ENCODE data around the gene MARCHF6. TPM values are rescaled to one million over a fixed set of nuclear protein-coding genes. Genes with fewer than 3 reads are reported as not detected.
"Not testable (repeated sequence)": the region's sequence is repeated elsewhere in the genome, so short reads cannot be mapped to it uniquely, and the experiment has no call there.

Gene MARCHF6, protein sequence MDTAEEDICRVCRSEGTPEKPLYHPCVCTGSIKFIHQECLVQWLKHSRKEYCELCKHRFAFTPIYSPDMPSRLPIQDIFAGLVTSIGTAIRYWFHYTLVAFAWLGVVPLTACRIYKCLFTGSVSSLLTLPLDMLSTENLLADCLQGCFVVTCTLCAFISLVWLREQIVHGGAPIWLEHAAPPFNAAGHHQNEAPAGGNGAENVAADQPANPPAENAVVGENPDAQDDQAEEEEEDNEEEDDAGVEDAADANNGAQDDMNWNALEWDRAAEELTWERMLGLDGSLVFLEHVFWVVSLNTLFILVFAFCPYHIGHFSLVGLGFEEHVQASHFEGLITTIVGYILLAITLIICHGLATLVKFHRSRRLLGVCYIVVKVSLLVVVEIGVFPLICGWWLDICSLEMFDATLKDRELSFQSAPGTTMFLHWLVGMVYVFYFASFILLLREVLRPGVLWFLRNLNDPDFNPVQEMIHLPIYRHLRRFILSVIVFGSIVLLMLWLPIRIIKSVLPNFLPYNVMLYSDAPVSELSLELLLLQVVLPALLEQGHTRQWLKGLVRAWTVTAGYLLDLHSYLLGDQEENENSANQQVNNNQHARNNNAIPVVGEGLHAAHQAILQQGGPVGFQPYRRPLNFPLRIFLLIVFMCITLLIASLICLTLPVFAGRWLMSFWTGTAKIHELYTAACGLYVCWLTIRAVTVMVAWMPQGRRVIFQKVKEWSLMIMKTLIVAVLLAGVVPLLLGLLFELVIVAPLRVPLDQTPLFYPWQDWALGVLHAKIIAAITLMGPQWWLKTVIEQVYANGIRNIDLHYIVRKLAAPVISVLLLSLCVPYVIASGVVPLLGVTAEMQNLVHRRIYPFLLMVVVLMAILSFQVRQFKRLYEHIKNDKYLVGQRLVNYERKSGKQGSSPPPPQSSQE
- 10 to 100 TPM; 23.3 to 54.5 (median 52.5) TPM for polyA plus RNA-seq

DNA sequence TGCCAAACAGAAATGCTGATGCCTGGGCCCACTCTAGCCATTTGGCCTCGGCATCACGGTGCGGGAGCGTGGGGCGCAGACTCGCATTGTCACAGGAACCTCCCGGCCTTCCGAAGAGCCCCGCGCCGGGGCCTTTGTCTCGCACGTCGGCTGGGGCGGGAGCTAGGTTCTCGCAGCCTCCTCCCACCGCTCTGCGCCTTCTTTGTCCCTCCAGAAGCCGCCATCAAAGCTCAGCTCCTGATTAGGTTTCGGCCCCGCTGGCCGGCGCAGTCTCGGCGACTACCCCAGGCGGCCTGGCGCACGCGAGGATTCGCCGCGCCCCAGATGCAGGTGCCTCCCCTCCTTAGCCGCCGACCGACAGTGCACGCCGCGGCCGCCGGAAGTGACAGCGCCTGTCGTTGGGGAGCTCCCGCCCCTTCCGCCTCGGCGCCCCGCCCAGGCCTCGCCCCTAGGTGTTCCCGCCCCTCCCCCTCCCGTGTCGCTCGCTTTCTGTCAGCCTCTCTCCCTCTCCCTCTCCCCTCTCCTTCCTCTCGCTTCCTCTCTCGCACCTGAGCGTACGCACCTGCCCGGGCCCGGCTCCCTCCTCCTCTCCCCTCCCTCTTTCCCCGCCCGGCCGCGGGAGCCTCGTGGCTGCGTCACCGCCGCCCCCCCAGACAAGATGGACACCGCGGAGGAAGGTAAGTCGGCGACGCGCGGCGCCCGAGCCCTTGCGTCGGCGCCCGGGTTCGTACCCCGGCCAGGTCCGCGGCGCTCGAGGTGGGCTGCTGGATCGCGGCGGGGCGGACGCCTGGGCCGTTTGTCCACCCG, at the start of gene MARCHF6:
MARCHF6 (plus strand) TSS at position 455 of the 807 bp plus-strand sequence; CDS start at position 659, 204 bp downstream.
- no peaks in the 10 kb centered on the region for H3K36me3 Mint-ChIP-seq

DNA sequence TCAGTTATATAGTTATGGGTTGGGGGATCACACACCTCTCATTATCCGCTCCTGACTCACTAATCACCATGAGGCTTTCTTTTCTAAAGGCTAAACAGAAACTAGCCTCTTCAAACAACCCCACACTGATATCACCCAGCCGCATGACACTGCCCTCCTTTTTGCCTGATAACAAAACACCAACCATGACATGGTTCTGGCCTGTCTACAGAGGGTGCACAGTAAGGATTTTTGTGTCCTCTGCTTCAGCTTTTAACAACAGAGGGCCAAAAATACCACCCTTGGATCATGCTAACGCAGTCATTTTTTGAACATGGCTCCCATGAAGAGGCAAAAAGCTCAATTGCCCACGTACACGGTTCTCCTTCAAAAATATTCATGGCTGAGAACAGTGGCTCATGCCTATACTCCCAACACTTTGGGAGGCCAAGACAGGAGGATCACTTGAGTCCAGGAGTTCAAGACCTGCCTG, 49.8 kb upstream of the MARCHF6 start:
- H3K27me3 Mint-ChIP-seq (ENCODE audit: low read depth in 3 of 3), result peaks cover 2 to 20% (median 8%) of the 10 kb centered on the region in 3 donors
- no peak for DNase-seq
- H3K4me3 Mint-ChIP-seq, result no peak overlapping the region
- peaks cover 10 to 11% of the 10 kb centered on the region in 2 donors for H3K4me1 Mint-ChIP-seq
- H3K27ac Mint-ChIP-seq, result no peak overlapping the region
- H3K9me3 Mint-ChIP-seq, result no peaks in the 10 kb centered on the region
- H3K36me3 Mint-ChIP-seq, result no peaks in the 10 kb centered on the region

More for the DNA sequence above, at the start of gene MARCHF6:
- Mint-ChIP-seq H3K4me1 (peaks cover 46 to 56% of the 10 kb centered on the region in 2 donors), H3K27ac (peak within 1 kb of the TSS; percentile 98 to 99 (median 99)), H3K27me3 (ENCODE audit: low read depth in 3 of 3) (peaks cover 6 to 17% (median 9%) of the 10 kb centered on the region in 3 donors), H3K9me3 (no peaks in the 10 kb centered on the region), H3K4me3 (peak within 1 kb of the TSS; percentile 98 to 100 (median 99))
- peak; percentile 93 to 94 (median 94) for DNase-seq

- peaks cover 2 to 25% (median 8%) of the 10 kb centered on the region in 3 donors for H3K27me3 Mint-ChIP-seq (ENCODE audit: low read depth in 3 of 3)
- no peak for DNase-seq
- H3K4me1 Mint-ChIP-seq, result peaks cover 10 to 11% of the 10 kb centered on the region in 2 donors
- no peaks in the 10 kb centered on the region for H3K9me3 Mint-ChIP-seq
- no peak overlapping the region for H3K27ac Mint-ChIP-seq
- no peaks in the 10 kb centered on the region for H3K36me3 Mint-ChIP-seq
- no peak overlapping the region for H3K4me3 Mint-ChIP-seq
Observed at GRCh38 chr5:10304932-10305331, 48.6 kb upstream of the MARCHF6 start.

GRCh38 chr5:10306114-10306513, 47.4 kb upstream of the MARCHF6 start:
- Mint-ChIP-seq H3K27me3 (ENCODE audit: low read depth in 3 of 3) (peaks cover 2 to 25% (median 8%) of the 10 kb centered on the region in 3 donors), H3K4me1 (peaks cover 10 to 11% of the 10 kb centered on the region in 2 donors), H3K4me3 (peak overlapping the region in 2 of 5 donors; percentile 55 to 77)

GRCh38 chr5:10306806-10307205, 46.7 kb upstream of the MARCHF6 start:
- no peaks in the 10 kb centered on the region for H3K9me3 Mint-ChIP-seq
- no peak for DNase-seq
- H3K36me3 Mint-ChIP-seq, result no peaks in the 10 kb centered on the region
- H3K4me3 Mint-ChIP-seq, result peak overlapping the region; percentile 77 to 90 (median 87)
- peaks cover 2 to 25% (median 8%) of the 10 kb centered on the region in 3 donors for H3K27me3 Mint-ChIP-seq (ENCODE audit: low read depth in 3 of 3)
- H3K4me1 Mint-ChIP-seq, result peaks cover 10 to 11% of the 10 kb centered on the region in 2 donors
- peak overlapping the region in 1 of 6 donors; percentile 22 for H3K27ac Mint-ChIP-seq

More at GRCh38 chr5:10306114-10306513, 47.4 kb upstream of the MARCHF6 start:
- Mint-ChIP-seq H3K36me3 (no peaks in the 10 kb centered on the region), H3K9me3 (no peaks in the 10 kb centered on the region), H3K27ac (no peak overlapping the region)
- no peak for DNase-seq

GRCh38 chr5:10307206-10308148, 46.0 kb upstream of the MARCHF6 start, which contains the start of gene CMBL:
Gene CMBL (minus strand): TSS chr5:10307902. CDS start chr5:10290762, 17,140 bp downstream.
- H3K27ac Mint-ChIP-seq, result peak within 1 kb of the TSS in 2 of 6 donors; percentile 22 to 26
- DNase-seq, result peak; percentile 10 to 13 (median 12)
- peaks cover 10 to 11% of the 10 kb centered on the region in 2 donors for H3K4me1 Mint-ChIP-seq
- H3K27me3 Mint-ChIP-seq (ENCODE audit: low read depth in 3 of 3), result peaks cover 2 to 25% (median 8%) of the 10 kb centered on the region in 3 donors
- H3K4me3 Mint-ChIP-seq, result peak within 1 kb of the TSS; percentile 77 to 90 (median 87)
- no peaks in the 10 kb centered on the region for H3K9me3 Mint-ChIP-seq
- no peaks in the 10 kb centered on the region for H3K36me3 Mint-ChIP-seq

GRCh38 chr5:10308844-10309243, 44.7 kb upstream of the MARCHF6 start:
- Mint-ChIP-seq H3K4me3 (peak overlapping the region; percentile 38 to 73 (median 50)), H3K27me3 (ENCODE audit: low read depth in 3 of 3) (peaks cover 2 to 23% (median 8%) of the 10 kb centered on the region in 3 donors), H3K4me1 (peaks cover 10 to 11% of the 10 kb centered on the region in 2 donors), H3K9me3 (no peaks in the 10 kb centered on the region), H3K36me3 (no peaks in the 10 kb centered on the region), H3K27ac (no peak overlapping the region)
- no peak for DNase-seq

DNA sequence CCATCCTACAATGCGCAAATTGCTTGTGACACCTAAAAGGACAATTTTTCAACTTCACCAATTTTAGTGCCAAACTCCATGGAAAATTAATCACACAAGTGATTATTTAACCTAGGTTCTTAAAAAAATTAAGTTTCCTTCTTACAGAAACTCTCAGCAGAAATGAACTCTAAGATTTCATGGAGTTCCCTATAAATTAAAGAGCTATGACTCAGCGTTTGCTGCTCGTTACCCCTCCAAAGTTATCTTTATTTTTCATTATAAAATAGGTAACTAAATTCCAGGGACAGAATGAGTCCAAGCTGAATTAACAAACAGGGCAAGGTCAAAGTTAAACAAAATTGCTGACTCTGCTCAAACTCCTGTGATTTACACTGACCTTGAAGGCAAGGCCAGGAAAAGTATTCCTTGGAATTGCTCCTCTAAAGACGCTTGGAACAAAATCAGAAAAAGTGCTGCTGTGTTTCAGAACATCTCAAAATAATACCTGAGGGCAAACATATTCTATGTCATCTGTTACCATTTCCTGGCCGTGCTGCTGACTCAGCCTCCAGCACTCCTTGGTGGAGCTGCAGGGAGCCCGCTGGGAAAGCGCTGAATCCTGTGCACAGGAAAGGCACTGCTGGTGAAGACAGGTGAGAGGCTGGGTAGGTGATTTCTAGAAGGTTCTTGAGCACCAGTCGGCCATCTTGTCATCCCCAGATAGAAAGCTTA, 43.3 kb upstream of the MARCHF6 start:
- Mint-ChIP-seq H3K36me3 (no peaks in the 10 kb centered on the region), H3K9me3 (no peaks in the 10 kb centered on the region), H3K4me3 (no peak overlapping the region), H3K27me3 (ENCODE audit: low read depth in 3 of 3) (peaks cover 2 to 21% (median 8%) of the 10 kb centered on the region in 3 donors), H3K27ac (no peak overlapping the region), H3K4me1 (peaks cover 10 to 11% of the 10 kb centered on the region in 2 donors)
- no peak for DNase-seq

DNA sequence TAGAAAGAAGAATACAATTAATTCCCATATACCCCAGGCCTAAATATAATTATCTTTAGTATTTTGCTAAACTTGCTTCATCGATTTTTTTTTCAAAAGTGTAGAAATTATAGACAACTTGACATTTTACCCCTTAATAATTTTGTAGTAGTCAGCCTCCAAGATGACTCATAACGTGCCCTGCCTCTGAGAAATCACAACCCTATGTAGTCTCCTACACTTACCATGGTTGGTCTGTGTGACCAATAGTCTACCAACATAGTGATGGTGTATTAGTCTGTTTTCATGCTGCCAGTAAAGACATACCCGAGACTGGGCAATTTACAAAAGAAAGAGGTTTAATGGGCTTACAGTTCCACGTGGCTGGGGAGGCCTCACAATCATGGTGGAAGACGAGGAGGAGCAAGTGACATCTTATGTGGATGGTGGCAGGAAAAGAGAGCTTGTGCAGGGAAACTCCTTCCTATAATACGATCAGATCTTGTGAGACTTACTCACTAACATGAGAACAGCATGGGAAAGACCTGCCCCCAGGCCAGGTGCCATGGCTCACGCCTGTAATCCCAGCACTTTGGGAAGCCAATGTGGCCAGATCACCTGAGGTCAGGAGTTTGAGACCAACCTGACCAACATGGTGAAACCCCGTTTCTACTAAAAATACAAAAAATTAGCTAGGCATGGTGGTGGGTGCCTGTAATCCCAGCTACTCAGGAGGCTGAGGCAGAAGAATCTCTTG, 42.5 kb upstream of the MARCHF6 start:
- H3K9me3 Mint-ChIP-seq, DNase-seq, H3K36me3 Mint-ChIP-seq, H3K4me3 Mint-ChIP-seq: not testable (repeated sequence)
- H3K27ac Mint-ChIP-seq, result peak overlapping the region in 1 of 6 donors; percentile 38
- H3K4me1 Mint-ChIP-seq, result peaks cover 10 to 11% of the 10 kb centered on the region in 2 donors
- H3K27me3 Mint-ChIP-seq (ENCODE audit: low read depth in 3 of 3), result peaks cover 2 to 22% (median 8%) of the 10 kb centered on the region in 3 donors

DNA sequence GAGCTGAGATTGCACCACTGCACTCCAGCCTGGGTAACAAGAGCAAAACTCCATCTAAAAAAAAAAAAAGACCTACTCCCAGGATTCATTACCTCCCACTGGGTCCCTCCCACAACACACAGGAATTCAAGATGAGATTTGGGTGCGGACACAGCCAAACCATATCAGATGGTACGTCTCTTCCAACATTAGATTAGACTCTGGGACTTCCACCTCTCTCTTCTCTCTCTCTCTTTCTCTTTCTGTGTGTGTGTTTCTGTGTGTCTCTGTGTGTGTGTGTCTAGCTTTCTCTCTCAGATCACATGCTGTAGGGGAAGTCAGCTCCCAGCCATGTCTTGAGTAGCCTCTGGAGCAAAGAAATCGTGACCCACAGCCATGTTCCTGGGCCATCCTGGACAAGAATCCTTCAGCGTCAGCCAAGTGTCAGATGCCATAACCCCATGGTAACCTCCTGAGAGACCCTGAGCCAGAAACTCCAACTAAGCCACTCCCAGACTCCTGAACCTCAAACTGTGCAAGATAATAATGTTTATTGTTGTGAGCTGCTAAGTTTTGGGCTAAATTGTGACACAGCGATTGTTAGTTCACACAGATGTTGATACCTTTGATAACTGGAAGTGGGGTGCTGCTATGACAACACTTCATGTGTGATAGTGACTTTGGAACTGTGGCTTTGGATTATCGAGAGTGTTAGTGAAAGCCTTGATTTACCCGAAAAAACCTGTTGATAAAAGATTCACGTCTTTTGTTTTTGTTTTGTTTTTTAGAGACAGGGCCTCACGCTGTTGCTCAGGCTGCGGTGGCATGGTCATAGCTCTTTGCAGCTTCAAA, 41.7 kb upstream of the MARCHF6 start:
- Mint-ChIP-seq H3K36me3 (no peaks in the 10 kb centered on the region), H3K4me3 (no peak overlapping the region), H3K27me3 (ENCODE audit: low read depth in 3 of 3) (peaks cover 2 to 18% (median 7%) of the 10 kb centered on the region in 3 donors), H3K9me3 (no peaks in the 10 kb centered on the region), H3K27ac (peak overlapping the region in 2 of 6 donors; percentile 32), H3K4me1 (peaks cover 6 to 8% of the 10 kb centered on the region in 2 donors)
- no peak for DNase-seq
